GM12874 (cell line): ENCODE measurements around the gene UBN1.

Experiments
- CTCF ChIP-seq: IDR thresholded peaks from 2 replicates; pipeline ENCODE4 v1.5.1; 2011; ENCODE audit warnings: low read depth, mild to moderate bottlenecking, control low read depth, low read length, moderate library complexity; ENCODE audit not compliant: insufficient read depth

Gene UBN1

GRCh38 chr16:4837733-4838501, 9.4 kb upstream of the UBN1 start:
- no peak for TF ChIP-seq CTCF

GRCh38 chr16:4839942-4840341, 7.3 kb upstream of the UBN1 start:
- TF ChIP-seq CTCF = no peak

- TF ChIP-seq CTCF = no peak
Measured at GRCh38 chr16:4840984-4841383, 6.3 kb upstream of the UBN1 start.

- TF ChIP-seq CTCF = no peak
Measured at GRCh38 chr16:4846503-4846900, 779 bp upstream of the UBN1 start.

- no peak for TF ChIP-seq CTCF
Measured at GRCh38 chr16:4847774-4848587, 700 bp downstream of the UBN1 start.

GRCh38 chr16:4850211-4850610, 2.9 kb downstream of the UBN1 start:
- no peak for TF ChIP-seq CTCF

- TF ChIP-seq CTCF = no peak
Measured at GRCh38 chr16:4852221-4852872, 5.1 kb downstream of the UBN1 start.
